PFSK-1 (cell line): ENCODE data around the gene PFDN1.

Source experiments
- FOXP2 ChIP-seq: optimal IDR thresholded peaks from 2 replicates; pipeline ENCODE3; 2011; ENCODE audit warnings: borderline replicate concordance, control low read depth, inconsistent platforms; ENCODE audit not compliant: insufficient read depth; ENCODE audit errors: extremely low read length, extremely low read depth
- POLR2AphosphoS5 ChIP-seq: IDR thresholded peaks from 2 replicates; pipeline ENCODE4 v1.6.1; 2012; ENCODE audit warnings: low read depth, mild to moderate bottlenecking, control low read depth, low read length, moderate library complexity
- SIN3A ChIP-seq: IDR thresholded peaks from 2 replicates; pipeline ENCODE4 v1.6.1; 2012; ENCODE audit warnings: mild to moderate bottlenecking, low read length, moderate library complexity, borderline replicate concordance; ENCODE audit not compliant: insufficient read depth
- TAF1 ChIP-seq: IDR thresholded peaks from 2 replicates; pipeline ENCODE4 v1.6.1; 2012; ENCODE audit warnings: low read length, control low read depth, borderline replicate concordance; ENCODE audit not compliant: insufficient read depth
- TF ChIP-seq, protein P1 (sequence below), 2 experiments: IDR thresholded peaks; 2 replicates each; pipeline versions ENCODE4 v1.6.1 to v1.8.0; 2011 to 2012; ENCODE audit warnings: low read depth in 2 of 2, low read length in 2 of 2, control low read depth in 1 of 2, inconsistent platforms in 1 of 2, mild to moderate bottlenecking in 1 of 2, moderate library complexity in 1 of 2; ENCODE audit not compliant: insufficient read depth in 1 of 2

Gene PFDN1

DNA sequence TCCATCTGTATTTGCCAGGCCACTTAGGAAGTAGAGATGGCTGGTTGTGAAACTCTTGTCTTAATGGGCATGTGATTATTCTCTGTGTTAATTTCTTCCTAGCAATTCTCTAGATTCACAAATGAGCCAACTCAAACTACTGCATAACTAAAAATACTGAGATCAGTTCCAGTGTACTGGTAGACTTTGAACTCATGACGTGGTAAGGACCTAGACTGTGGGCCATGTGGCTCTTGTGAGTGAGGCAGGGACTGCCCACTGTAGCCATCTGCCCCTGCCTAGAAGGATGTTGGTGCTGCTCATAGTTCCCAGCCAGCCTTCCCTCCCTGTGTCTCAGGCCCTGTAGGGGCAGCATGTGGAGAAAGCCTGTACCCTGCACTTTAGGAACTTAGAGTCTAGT lies 80.5 kb downstream of the PFDN1 start:
- no peak for TF ChIP-seq SIN3A

DNA sequence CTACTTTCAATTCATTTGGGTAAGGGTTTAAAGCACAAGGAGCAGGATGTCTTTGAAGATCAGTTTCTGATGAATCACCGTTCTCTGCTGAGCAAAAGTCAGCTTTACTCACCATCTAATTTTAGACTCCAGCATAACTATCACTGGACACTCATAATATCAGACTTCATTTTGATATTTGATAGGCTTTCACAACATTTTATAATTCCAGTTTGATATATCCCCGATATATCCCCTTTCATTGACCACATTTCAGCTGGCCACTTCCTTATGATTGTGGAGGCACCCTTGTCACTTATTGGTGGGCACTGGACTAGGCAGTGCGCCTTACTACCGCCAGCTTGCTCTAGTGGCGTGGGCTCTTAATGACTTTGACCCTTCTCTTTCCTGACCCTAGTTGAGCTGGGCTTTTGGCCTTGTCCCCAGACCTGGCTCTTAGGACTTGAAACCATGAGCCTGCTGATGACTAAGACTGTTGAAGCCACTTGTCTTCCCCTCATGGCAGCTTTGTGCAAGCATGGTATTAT lies 81.1 kb downstream of the PFDN1 start:
- no peak for TF ChIP-seq FOXP2
- TF ChIP-seq SIN3A, result no peak
- no peak for TF ChIP-seq TAF1
- TF ChIP-seq POLR2AphosphoS5, result no peak
- TF ChIP-seq, protein P1, sequence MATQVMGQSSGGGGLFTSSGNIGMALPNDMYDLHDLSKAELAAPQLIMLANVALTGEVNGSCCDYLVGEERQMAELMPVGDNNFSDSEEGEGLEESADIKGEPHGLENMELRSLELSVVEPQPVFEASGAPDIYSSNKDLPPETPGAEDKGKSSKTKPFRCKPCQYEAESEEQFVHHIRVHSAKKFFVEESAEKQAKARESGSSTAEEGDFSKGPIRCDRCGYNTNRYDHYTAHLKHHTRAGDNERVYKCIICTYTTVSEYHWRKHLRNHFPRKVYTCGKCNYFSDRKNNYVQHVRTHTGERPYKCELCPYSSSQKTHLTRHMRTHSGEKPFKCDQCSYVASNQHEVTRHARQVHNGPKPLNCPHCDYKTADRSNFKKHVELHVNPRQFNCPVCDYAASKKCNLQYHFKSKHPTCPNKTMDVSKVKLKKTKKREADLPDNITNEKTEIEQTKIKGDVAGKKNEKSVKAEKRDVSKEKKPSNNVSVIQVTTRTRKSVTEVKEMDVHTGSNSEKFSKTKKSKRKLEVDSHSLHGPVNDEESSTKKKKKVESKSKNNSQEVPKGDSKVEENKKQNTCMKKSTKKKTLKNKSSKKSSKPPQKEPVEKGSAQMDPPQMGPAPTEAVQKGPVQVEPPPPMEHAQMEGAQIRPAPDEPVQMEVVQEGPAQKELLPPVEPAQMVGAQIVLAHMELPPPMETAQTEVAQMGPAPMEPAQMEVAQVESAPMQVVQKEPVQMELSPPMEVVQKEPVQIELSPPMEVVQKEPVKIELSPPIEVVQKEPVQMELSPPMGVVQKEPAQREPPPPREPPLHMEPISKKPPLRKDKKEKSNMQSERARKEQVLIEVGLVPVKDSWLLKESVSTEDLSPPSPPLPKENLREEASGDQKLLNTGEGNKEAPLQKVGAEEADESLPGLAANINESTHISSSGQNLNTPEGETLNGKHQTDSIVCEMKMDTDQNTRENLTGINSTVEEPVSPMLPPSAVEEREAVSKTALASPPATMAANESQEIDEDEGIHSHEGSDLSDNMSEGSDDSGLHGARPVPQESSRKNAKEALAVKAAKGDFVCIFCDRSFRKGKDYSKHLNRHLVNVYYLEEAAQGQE (IDR thresholded peaks at IDR 0.05; ENCODE audit: insufficient read depth in 1 of 2, low read depth in 2 of 2, low read length in 2 of 2), result no peak

DNA sequence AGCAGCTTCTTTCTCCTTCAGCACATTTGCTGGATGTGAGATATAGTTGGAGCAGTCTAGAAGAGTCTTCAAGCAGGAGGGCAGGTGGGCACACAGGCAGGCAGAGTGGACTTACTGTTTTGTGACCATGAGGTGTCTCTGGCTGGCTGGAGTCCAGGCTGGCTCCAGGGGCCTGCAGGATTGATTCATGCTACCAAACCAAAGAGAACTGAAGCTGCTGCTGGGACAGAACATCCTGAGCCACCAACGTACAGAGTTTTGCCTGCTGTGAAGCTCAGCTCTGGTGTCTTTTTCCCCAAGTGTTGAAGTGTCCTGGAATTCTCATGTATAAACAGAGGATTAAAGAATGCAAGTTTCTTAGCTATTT lies 82.2 kb downstream of the PFDN1 start:
- no peak for TF ChIP-seq FOXP2
- TF ChIP-seq TAF1, result no peak
- TF ChIP-seq POLR2AphosphoS5, result no peak
- TF ChIP-seq, protein P1 (IDR thresholded peaks at IDR 0.05; ENCODE audit: insufficient read depth in 1 of 2, low read depth in 2 of 2, low read length in 2 of 2), result no peak
- TF ChIP-seq SIN3A, result no peak

DNA sequence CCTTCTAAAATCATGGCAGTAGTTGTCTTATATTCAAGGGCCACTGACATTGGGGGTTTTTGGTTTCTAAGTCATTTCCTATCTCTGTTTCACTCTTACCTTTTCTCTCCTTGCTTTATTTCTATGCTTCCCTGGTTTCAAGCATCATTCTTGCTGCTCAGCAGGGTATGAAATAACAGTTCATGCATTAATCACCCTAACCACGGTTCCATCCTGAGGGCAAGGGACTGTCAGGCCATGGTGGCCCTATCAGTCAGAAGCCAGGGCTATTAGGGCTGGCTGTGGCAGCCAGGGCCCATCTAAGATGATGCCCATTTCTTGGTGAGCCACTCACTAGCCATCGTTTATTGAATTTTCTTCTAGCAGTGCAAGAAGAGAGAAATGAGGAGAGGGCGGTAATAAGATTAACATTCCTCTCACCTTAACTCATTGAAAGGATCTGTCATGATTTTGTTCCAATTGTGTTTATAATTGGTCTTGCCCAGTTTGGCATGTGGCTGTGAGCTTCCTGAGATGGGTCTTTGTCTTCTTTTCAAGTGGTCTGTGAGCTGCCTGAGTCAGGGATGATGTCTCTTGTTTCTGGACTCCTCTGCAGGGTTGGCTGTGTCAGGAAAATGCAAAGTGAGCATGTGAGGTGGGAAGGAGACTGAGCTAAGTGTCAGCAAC lies 82.7 kb downstream of the PFDN1 start:
- TF ChIP-seq SIN3A (no peak), TAF1 (no peak), FOXP2 (no peak), POLR2AphosphoS5 (no peak)
- TF ChIP-seq, protein P1 (IDR thresholded peaks at IDR 0.05; ENCODE audit: insufficient read depth in 1 of 2, low read depth in 2 of 2, low read length in 2 of 2), result no peak

DNA sequence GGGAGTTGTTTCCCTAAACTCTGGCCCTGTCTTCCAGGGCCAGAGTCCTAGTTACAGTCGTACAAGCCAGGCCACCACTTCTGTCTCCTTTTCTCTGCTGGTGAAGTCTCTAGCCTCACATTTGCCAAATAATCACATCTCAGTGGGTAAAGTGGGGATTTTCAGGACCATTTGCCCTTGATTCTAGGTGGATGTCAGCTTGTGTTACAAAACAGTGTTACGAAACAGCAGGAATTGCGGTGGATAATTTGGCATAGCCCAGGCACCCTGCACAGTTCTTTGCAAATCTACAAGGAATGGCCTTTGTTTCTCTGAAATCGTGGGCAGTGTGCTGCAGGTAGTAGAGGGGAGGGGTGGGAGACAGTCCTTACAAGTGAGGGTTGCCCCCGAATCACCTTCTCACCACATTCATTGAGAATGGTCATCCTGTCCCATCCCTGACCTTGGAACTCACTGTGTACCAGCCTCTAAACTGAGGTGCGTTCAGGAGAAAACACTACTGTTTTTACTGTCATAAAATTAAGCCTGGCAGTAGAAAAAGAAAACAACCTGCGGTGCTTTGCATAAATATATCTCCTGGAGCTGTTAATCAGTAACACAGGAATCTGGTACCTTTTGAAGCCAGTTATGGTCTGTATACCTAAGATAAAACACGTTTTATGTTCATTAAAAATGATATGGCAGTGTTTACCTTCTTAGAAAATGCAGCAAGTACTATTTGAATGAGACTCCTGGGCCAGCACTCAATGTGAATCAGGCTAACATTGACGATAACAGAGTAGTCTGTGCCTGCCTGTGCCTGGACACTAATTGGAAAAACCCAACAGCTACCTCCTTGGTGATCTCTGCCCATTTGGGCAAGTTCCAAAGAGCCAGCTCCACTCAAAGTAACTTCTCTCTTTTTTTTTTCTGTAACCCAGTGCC lies 83.6 kb downstream of the PFDN1 start:
- TF ChIP-seq, protein P1 (IDR thresholded peaks at IDR 0.05; ENCODE audit: insufficient read depth in 1 of 2, low read depth in 2 of 2, low read length in 2 of 2), result no peak
- no peak for TF ChIP-seq SIN3A
- no peak for TF ChIP-seq POLR2AphosphoS5
- TF ChIP-seq TAF1, result no peak
- TF ChIP-seq FOXP2, result no peak
